ENCODE measurements around the gene LYVE1. TPM values are rescaled to one million over a fixed set of nuclear protein-coding genes. Genes with fewer than 3 reads are reported as not detected.

Gene LYVE1, protein sequence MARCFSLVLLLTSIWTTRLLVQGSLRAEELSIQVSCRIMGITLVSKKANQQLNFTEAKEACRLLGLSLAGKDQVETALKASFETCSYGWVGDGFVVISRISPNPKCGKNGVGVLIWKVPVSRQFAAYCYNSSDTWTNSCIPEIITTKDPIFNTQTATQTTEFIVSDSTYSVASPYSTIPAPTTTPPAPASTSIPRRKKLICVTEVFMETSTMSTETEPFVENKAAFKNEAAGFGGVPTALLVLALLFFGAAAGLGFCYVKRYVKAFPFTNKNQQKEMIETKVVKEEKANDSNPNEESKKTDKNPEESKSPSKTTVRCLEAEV
- total RNA-seq: 10 to 100 TPM in 1 of 2 donors, 1 to 10 TPM in 1; 6.9 to 31.4 TPM

DNA sequence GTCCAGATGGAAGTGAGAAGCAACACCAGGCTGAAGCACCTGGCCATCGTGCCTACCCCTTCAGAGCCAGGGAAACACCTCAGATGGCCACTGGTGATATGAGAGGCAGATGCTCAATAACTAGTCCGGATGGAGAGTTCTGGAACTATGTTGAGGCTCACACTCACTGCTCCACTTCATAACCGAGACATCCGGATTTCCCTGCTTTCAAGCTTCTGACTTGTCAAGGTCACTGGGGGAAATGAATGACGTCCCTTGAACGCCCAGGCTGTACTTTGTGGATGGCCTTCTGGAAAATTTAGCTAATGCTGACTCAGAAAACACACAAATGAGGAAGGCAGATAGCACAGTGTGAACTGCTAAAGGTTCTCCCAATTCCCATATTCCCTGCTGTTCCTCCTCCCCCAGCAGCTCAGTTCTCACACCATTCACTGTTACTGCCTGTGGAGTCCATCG lies at the start of gene LYVE1:
LYVE1 (minus strand) TSS at position 180 of the 456 bp plus-strand sequence; CDS start at position 47, 133 bp downstream.
- ATAC-seq: peak; percentile 71
- DNase-seq: peak in 3 of 4 donors; percentile 19 to 67 (median 34)
- H3K27me3 ChIP-seq: no peaks in the 10 kb centered on the region
- H3K36me3 ChIP-seq (replicated peaks in 1 of 2; ENCODE audit: insufficient read depth in 1 of 2, low read depth in 2 of 2): no peaks in the 10 kb centered on the region
- intact Hi-C loops (cut with DNase I): no loop called here
- WGBS, 2 donors: 27 to 32% methylated on average over 6 to 7 of the region's 7 CpGs
- no peaks in the 10 kb centered on the region for H3K9me3 ChIP-seq
- peaks cover 9% of the 10 kb centered on the region for H3K4me1 ChIP-seq
- peak in 1 of 3 donors; percentile 45 for TF ChIP-seq POLR2A (IDR thresholded peaks at IDR 0.05)
- TF ChIP-seq, protein P1, sequence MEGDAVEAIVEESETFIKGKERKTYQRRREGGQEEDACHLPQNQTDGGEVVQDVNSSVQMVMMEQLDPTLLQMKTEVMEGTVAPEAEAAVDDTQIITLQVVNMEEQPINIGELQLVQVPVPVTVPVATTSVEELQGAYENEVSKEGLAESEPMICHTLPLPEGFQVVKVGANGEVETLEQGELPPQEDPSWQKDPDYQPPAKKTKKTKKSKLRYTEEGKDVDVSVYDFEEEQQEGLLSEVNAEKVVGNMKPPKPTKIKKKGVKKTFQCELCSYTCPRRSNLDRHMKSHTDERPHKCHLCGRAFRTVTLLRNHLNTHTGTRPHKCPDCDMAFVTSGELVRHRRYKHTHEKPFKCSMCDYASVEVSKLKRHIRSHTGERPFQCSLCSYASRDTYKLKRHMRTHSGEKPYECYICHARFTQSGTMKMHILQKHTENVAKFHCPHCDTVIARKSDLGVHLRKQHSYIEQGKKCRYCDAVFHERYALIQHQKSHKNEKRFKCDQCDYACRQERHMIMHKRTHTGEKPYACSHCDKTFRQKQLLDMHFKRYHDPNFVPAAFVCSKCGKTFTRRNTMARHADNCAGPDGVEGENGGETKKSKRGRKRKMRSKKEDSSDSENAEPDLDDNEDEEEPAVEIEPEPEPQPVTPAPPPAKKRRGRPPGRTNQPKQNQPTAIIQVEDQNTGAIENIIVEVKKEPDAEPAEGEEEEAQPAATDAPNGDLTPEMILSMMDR (IDR thresholded peaks at IDR 0.05): no peak
- H3K4me3 ChIP-seq: no peak within 1 kb of the TSS
- H3K27ac ChIP-seq: peak within 1 kb of the TSS in 2 of 4 donors; percentile 18 to 55

DNA sequence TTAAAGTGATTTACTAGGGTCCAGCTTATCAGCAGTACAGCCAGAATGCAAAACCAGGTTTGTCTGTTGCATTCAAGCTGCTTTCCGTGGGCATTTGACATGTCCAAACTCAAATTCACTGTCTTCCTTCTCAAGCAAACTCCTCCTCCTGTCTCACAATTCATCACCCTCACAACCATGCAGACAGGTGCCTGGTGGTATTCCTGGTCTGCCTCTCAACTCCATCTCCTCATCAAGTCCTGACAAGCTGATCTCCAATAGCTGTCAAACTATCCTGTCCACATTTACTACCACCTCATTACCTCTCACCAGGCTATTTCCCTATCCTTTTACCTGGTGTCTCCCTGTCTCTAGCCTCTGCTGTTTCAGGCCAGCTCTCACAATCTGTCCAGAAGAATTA lies 49.1 kb upstream of the LYVE1 start:
- ATAC-seq (no peak), DNase-seq (no peak)
- no peaks in the 10 kb centered on the region for H3K4me1 ChIP-seq
- H3K36me3 ChIP-seq (replicated peaks in 1 of 2; ENCODE audit: insufficient read depth in 1 of 2, low read depth in 2 of 2): no peaks in the 10 kb centered on the region
- H3K9me3 ChIP-seq: no peaks in the 10 kb centered on the region
- no peaks in the 10 kb centered on the region for H3K27me3 ChIP-seq
- no peak for TF ChIP-seq POLR2A (IDR thresholded peaks at IDR 0.05)
- TF ChIP-seq, protein P1 (IDR thresholded peaks at IDR 0.05): no peak
- H3K4me3 ChIP-seq: no peak overlapping the region
- no peak overlapping the region for H3K27ac ChIP-seq
- 33 to 50% methylated on average over 1 of the region's 1 CpG for WGBS, 2 donors
- intact Hi-C loops (cut with DNase I): no loop called here

DNA sequence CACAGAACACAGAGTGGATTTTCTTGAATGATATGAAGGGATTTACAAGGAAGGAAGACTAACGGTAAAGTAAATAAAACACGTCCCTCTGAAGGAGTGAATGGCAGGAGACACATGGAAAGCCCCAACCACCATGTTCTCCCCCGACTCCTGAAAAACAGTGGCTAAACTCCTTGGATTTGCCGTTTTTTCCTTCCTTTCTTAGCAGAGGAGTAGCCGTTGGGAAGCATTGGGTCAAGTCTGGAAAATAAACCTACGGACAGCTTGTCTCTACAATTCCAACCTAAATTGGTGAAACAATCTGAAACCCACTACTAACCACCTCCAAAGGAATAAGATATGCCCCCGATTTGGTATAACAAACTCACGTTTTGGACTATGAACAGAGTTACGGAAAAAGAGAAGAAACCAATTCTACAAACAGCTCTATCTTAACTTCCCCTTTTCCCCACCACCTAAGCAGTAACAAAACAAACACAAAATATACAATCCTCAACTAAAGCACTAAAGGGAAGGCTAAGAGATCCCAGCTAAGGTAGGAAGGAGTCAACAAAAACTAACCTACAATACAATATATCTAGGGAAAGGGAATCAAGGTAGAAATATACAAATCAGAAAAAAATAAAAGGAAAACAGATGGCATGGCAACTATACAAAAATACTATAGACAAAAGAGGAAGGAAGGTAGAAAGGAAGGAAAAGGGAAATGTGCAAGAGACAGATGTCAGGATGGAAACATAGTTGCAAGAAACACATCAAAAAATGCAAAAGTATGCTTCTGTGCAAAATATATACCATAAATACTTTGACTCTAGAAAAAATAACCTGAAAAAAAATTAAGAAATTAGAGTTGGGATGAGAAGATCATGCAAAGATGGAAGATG lies 43.8 kb upstream of the LYVE1 start:
- Histone ChIP-seq H3K36me3 (replicated peaks in 1 of 2; ENCODE audit: insufficient read depth in 1 of 2, low read depth in 2 of 2) (no peaks in the 10 kb centered on the region), H3K27ac (no peak overlapping the region), H3K4me1 (no peaks in the 10 kb centered on the region), H3K9me3 (no peaks in the 10 kb centered on the region), H3K27me3 (no peaks in the 10 kb centered on the region), H3K4me3 (no peak overlapping the region)
- ATAC-seq (no peak), DNase-seq (no peak)
- 68 to 71% methylated on average over 9 of the region's 9 CpGs for WGBS, 2 donors
- TF ChIP-seq, protein P1 (IDR thresholded peaks at IDR 0.05): no peak
- TF ChIP-seq POLR2A (IDR thresholded peaks at IDR 0.05): no peak
- intact Hi-C loops (cut with DNase I): no loop called here

DNA sequence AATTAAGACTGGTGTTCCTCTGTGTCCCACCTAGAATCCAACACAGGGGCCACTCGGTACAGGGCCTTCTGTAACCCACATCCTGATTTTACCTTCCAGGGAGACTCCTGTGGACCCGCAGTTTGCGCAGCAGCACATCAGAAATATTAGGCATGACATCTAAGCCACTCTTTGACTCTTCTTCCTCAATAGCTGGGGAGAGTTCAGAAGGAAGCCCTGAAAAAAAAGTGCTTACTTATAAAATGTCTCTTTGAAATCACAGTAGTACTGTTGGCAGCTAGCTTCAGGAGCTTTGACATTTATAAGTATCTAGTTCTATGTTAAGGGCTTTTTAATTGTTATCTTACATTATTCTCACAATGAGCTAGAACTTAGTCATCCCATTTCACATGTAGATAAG lies 41.2 kb upstream of the LYVE1 start:
- no peaks in the 10 kb centered on the region for H3K9me3 ChIP-seq
- H3K27ac ChIP-seq: no peak overlapping the region
- no peak for TF ChIP-seq POLR2A (IDR thresholded peaks at IDR 0.05)
- TF ChIP-seq, protein P1 (IDR thresholded peaks at IDR 0.05): no peak
- WGBS, 2 donors: 94 to 100% methylated on average over 3 of the region's 3 CpGs
- no peaks in the 10 kb centered on the region for H3K4me1 ChIP-seq
- H3K27me3 ChIP-seq: no peaks in the 10 kb centered on the region
- ATAC-seq: no peak
- intact Hi-C loops (cut with DNase I): no loop called here
- no peak for DNase-seq
- no peak overlapping the region for H3K4me3 ChIP-seq
- H3K36me3 ChIP-seq (replicated peaks in 1 of 2; ENCODE audit: insufficient read depth in 1 of 2, low read depth in 2 of 2): no peaks in the 10 kb centered on the region
